Retinal pigment epithelial cell (primary cell): ENCODE data around the gene PIGL.

Experiments
- DNase-seq: peaks from one replicate; pipeline ENCODE4 v3.0.0-alpha.2; 2010; ENCODE audit warnings: low read depth
- H3K4me3 ChIP-seq: 2 replicates; pipeline ENCODE4 v1.5.1; 2011; ENCODE audit warnings: mild to moderate bottlenecking, low read length, control low read depth, moderate library complexity
- TF ChIP-seq, protein P1 (sequence below): conservative IDR thresholded peaks from 2 replicates; pipeline ENCODE4 v1.5.1; 2011; ENCODE audit warnings: low read depth, low read length, control low read depth, inconsistent platforms

Gene PIGL

DNA sequence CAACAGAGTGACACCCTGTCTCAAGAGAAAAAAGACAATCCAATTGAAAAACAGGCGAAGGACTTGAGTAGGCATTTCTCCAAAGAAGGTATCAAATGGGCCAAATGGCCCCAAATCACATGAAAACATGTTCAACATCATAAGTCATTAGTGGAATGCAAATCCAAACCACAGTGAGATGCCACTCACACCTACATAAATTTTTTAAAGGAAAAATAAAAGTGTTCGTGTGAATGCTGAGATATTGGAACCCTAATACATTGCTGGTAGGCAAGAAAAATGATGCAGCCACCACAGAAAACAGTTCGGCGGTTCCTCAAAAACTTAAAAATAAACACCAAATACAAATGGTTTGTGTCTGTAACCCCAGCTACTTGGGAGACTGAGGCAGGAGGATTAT, 45.2 kb downstream of the PIGL start:
- TF ChIP-seq, protein P1, sequence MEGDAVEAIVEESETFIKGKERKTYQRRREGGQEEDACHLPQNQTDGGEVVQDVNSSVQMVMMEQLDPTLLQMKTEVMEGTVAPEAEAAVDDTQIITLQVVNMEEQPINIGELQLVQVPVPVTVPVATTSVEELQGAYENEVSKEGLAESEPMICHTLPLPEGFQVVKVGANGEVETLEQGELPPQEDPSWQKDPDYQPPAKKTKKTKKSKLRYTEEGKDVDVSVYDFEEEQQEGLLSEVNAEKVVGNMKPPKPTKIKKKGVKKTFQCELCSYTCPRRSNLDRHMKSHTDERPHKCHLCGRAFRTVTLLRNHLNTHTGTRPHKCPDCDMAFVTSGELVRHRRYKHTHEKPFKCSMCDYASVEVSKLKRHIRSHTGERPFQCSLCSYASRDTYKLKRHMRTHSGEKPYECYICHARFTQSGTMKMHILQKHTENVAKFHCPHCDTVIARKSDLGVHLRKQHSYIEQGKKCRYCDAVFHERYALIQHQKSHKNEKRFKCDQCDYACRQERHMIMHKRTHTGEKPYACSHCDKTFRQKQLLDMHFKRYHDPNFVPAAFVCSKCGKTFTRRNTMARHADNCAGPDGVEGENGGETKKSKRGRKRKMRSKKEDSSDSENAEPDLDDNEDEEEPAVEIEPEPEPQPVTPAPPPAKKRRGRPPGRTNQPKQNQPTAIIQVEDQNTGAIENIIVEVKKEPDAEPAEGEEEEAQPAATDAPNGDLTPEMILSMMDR, result no peak
- DNase-seq, result no peak
- H3K4me3 ChIP-seq, result no peak overlapping the region

- no peak for DNase-seq
- TF ChIP-seq, protein P1, result no peak
- H3K4me3 ChIP-seq, result no peak overlapping the region
Observed at GRCh38 chr17:16267174-16267573, 50.2 kb downstream of the PIGL start.

- TF ChIP-seq, protein P1, result no peak
- H3K4me3 ChIP-seq, result no peak overlapping the region
- DNase-seq, result no peak
Observed at GRCh38 chr17:16269658-16270057, 52.6 kb downstream of the PIGL start.

- H3K4me3 ChIP-seq, result no peak overlapping the region
- no peak for DNase-seq
- TF ChIP-seq, protein P1, result no peak
Observed at GRCh38 chr17:16272111-16272840, 55.3 kb downstream of the PIGL start.

DNA sequence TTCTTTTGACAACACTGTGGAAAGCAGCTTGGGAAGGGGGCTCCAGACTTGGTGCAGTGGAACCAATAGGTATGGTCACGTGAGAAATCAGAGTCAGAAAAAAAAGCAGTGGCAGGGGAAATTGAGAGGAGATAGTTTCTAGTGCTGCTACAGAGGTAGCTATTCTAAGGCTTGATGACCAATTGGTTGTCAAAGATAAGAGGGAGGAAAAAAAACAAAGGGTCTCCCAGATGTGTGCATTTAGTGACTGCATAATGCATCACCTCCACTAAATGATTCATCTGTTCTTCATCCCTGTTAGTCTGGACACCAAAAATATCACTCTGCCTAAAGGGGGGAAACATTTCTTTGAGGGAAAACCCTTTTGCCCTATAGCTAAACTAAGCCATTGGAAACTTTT, 56.5 kb downstream of the PIGL start:
- TF ChIP-seq, protein P1, result no peak
- H3K4me3 ChIP-seq, result no peak overlapping the region
- no peak for DNase-seq

GRCh38 chr17:16273929-16274339, 56.9 kb downstream of the PIGL start:
- H3K4me3 ChIP-seq, result no peak overlapping the region
- TF ChIP-seq, protein P1, result no peak
- no peak for DNase-seq

- DNase-seq, result no peak
- TF ChIP-seq, protein P1, result no peak
- H3K4me3 ChIP-seq, result no peak overlapping the region
Observed at GRCh38 chr17:16275024-16275423, 58.0 kb downstream of the PIGL start.
